ENCODE data around the gene TLR8.

GRCh38 chrX:12958059-12958458, 51.6 kb downstream of the TLR8 start:
- TF ChIP-seq YY1 (IDR thresholded peaks at IDR 0.05; ENCODE audit: insufficient read depth, insufficient read length) (no peak), ZNF274 (IDR thresholded peaks at IDR 0.05; ENCODE audit: low read depth, low read length) (no peak)

Measured in NT2/D1 (cell line).